Measurements from ENCODE around the gene PEX11G. TPM values are rescaled to one million over a fixed set of nuclear protein-coding genes. Genes with fewer than 3 reads are reported as not detected.
"Not testable (repeated sequence)": the region's sequence is repeated elsewhere in the genome, so short reads cannot be mapped to it uniquely, and the experiment has no call there.

Gene PEX11G
- total RNA-seq, 1 donor from 2014 or later, result 1.4 TPM

GRCh38 chr19:7461841-7462629, 26.8 kb downstream of the PEX11G start:
- Mint-ChIP-seq H3K27me3 (ENCODE audit: insufficient read depth) (no peaks in the 10 kb centered on the region), H3K4me1 (ENCODE audit: low read depth) (no peaks in the 10 kb centered on the region), H3K36me3 (ENCODE audit: low read depth) (peaks cover 19% of the 10 kb centered on the region), H3K9me3 (no peaks in the 10 kb centered on the region), H3K27ac (no peak overlapping the region), H3K4me3 (no peak overlapping the region)
- intact Hi-C loops (cut with micrococcal nuclease), result no loop called here
- no peak for DNase-seq (ENCODE audit: low spot score)

DNA sequence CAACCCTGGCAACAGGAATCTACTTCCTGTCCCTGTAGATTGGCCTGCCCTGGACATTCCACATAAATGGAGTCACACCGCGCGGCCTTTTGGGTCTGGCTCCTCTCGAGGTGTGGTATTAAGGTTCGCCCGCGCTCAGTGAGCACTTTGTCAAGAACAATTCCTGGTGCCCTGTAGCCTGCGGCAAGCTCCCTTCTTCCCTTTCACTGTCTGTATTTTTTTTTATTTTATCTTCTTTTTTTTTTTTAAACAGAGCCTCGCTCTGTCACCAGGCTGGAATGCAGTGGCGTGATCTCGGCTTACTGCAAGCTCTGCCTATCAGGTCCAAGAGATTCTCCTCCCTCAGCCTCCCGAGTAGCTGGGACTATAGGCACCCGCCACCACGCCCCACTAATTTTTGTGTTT, 28.3 kb downstream of the PEX11G start:
- Mint-ChIP-seq H3K4me3 (no peak overlapping the region), H3K9me3 (no peaks in the 10 kb centered on the region), H3K27me3 (ENCODE audit: insufficient read depth) (no peaks in the 10 kb centered on the region), H3K36me3 (ENCODE audit: low read depth) (peaks cover 30% of the 10 kb centered on the region), H3K4me1 (ENCODE audit: low read depth) (no peaks in the 10 kb centered on the region), H3K27ac (no peak overlapping the region)
- intact Hi-C loops (cut with micrococcal nuclease), result no loop called here
- no peak for DNase-seq (ENCODE audit: low spot score)

- peaks cover 38% of the 10 kb centered on the region for H3K36me3 Mint-ChIP-seq (ENCODE audit: low read depth)
These were observed 29.1 kb downstream of the PEX11G start for GRCh38 chr19:7459773-7460172.

GRCh38 chr19:7458675-7459074, 30.2 kb downstream of the PEX11G start:
- peaks cover 16% of the 10 kb centered on the region for H3K9me3 Mint-ChIP-seq
- DNase-seq (ENCODE audit: low spot score), result no peak
- no peak overlapping the region for H3K4me3 Mint-ChIP-seq
- peaks cover 46% of the 10 kb centered on the region for H3K36me3 Mint-ChIP-seq (ENCODE audit: low read depth)
- intact Hi-C loops (cut with micrococcal nuclease), result no loop called here
- no peaks in the 10 kb centered on the region for H3K27me3 Mint-ChIP-seq (ENCODE audit: insufficient read depth)
- H3K27ac Mint-ChIP-seq, result no peak overlapping the region
- H3K4me1 Mint-ChIP-seq (ENCODE audit: low read depth), result no peaks in the 10 kb centered on the region

More at GRCh38 chr19:7459773-7460172, 29.1 kb downstream of the PEX11G start:
- Mint-ChIP-seq H3K27ac (no peak overlapping the region), H3K27me3 (ENCODE audit: insufficient read depth) (no peaks in the 10 kb centered on the region), H3K9me3 (peaks cover 7% of the 10 kb centered on the region), H3K4me3 (no peak overlapping the region), H3K4me1 (ENCODE audit: low read depth) (no peaks in the 10 kb centered on the region)
- intact Hi-C loops (cut with micrococcal nuclease), result no loop called here
- no peak for DNase-seq (ENCODE audit: low spot score)

DNA sequence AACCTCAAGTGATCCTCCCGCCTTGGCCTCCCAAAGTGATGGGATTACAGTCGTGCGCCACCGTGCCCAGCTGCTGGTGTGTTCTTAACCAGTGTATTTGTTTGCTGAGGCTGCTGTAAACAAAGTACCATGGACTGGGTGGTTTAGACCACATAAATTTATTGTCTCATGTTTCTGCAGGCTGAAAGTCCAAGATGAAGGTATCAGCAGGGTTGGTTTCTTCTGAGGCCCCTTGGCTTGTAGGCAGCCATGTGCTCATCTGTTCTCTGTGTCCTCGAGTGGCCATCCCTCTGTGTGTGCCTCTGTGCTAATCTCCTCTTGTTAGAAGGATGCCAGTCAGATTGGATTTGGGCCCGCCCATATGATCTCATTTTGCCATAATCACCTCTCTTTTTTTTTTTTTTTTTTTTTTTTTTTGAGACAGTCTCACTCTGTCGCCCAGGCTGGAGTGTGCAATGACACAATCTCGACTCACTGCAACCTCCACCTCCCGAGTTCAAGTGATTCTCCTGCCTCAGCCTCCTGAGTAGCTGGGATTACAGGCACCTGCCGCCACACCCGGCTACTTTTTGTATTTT, 31.8 kb downstream of the PEX11G start:
- peaks cover 20% of the 10 kb centered on the region for H3K9me3 Mint-ChIP-seq
- no peaks in the 10 kb centered on the region for H3K27me3 Mint-ChIP-seq (ENCODE audit: insufficient read depth)
- no peak overlapping the region for H3K27ac Mint-ChIP-seq
- intact Hi-C loops (cut with micrococcal nuclease), result no loop called here
- no peak overlapping the region for H3K4me3 Mint-ChIP-seq
- no peak for DNase-seq (ENCODE audit: low spot score)
- H3K4me1 Mint-ChIP-seq (ENCODE audit: low read depth), result no peaks in the 10 kb centered on the region
- peaks cover 51% of the 10 kb centered on the region for H3K36me3 Mint-ChIP-seq (ENCODE audit: low read depth)

- H3K27ac Mint-ChIP-seq, result no peak overlapping the region
- no peak overlapping the region for H3K4me3 Mint-ChIP-seq
- intact Hi-C loops (cut with micrococcal nuclease), result no loop called here
- H3K9me3 Mint-ChIP-seq, result peaks cover 23% of the 10 kb centered on the region
- peaks cover 53% of the 10 kb centered on the region for H3K36me3 Mint-ChIP-seq (ENCODE audit: low read depth)
- no peak for DNase-seq (ENCODE audit: low spot score)
- H3K27me3 Mint-ChIP-seq (ENCODE audit: insufficient read depth), result no peaks in the 10 kb centered on the region
- no peaks in the 10 kb centered on the region for H3K4me1 Mint-ChIP-seq (ENCODE audit: low read depth)
These were observed 33.1 kb downstream of the PEX11G start for GRCh38 chr19:7455600-7456296.

GRCh38 chr19:7454998-7455397, 33.8 kb downstream of the PEX11G start:
- intact Hi-C loops (cut with micrococcal nuclease), result no loop called here
- peaks cover 60% of the 10 kb centered on the region for H3K36me3 Mint-ChIP-seq (ENCODE audit: low read depth)
- no peaks in the 10 kb centered on the region for H3K4me1 Mint-ChIP-seq (ENCODE audit: low read depth)
- H3K27me3 Mint-ChIP-seq (ENCODE audit: insufficient read depth), result no peaks in the 10 kb centered on the region
- no peak for DNase-seq (ENCODE audit: low spot score)
- no peak overlapping the region for H3K27ac Mint-ChIP-seq
- no peak overlapping the region for H3K4me3 Mint-ChIP-seq
- H3K9me3 Mint-ChIP-seq, result peaks cover 30% of the 10 kb centered on the region

- Mint-ChIP-seq H3K36me3 (ENCODE audit: low read depth) (peaks cover 57% of the 10 kb centered on the region), H3K4me1 (ENCODE audit: low read depth) (no peaks in the 10 kb centered on the region), H3K4me3 (no peak overlapping the region), H3K27ac (no peak overlapping the region), H3K9me3 (peaks cover 30% of the 10 kb centered on the region), H3K27me3 (ENCODE audit: insufficient read depth) (no peaks in the 10 kb centered on the region)
- DNase-seq (ENCODE audit: low spot score), result no peak
- intact Hi-C loops (cut with micrococcal nuclease), result no loop called here
These were observed 38.3 kb downstream of the PEX11G start for GRCh38 chr19:7450243-7451223.

DNA sequence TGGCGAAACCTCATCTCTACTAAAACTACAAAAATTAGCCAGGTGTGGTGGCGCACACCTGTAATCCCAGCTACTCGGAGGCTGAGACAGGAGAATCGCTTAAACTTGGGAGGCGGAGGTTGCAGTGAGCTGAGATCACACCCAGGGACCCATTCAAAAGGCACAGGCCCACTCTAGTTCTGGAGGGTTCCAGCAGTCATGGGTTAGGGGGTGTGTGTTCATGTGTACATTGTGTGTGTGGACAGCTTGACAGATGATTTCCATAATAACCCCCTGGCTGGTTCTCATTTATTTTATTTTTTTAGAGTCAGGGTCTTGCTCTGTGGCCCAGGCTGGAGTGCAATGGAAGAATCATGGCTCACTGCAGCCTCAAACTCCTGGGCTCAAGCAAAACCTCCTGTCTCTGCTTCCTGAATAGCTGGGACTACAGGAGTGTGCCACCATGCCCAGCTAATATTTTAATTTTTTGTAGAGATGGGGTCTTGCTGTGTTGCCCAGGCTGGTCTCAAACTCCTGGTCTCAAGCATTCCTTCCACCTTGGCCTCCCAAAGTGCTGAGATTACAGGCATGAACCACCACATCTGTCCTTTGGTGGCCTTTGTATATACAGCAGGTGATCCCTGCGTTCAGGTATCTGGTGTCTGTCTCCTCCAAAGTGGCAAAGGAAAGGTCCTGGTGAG, 39.3 kb downstream of the PEX11G start:
- H3K27ac Mint-ChIP-seq; intact Hi-C loops (cut with micrococcal nuclease); H3K27me3 Mint-ChIP-seq (ENCODE audit: insufficient read depth); DNase-seq (ENCODE audit: low spot score); H3K4me1 Mint-ChIP-seq (ENCODE audit: low read depth); H3K4me3 Mint-ChIP-seq: not testable (repeated sequence)
- peaks cover 51% of the 10 kb centered on the region for H3K36me3 Mint-ChIP-seq (ENCODE audit: low read depth)
- peaks cover 20% of the 10 kb centered on the region for H3K9me3 Mint-ChIP-seq

- no peak for DNase-seq (ENCODE audit: low spot score)
- no peak overlapping the region for H3K4me3 Mint-ChIP-seq
- H3K9me3 Mint-ChIP-seq, result peaks cover 9% of the 10 kb centered on the region
- intact Hi-C loops (cut with micrococcal nuclease), result no loop called here
- H3K27ac Mint-ChIP-seq, result no peak overlapping the region
- H3K4me1 Mint-ChIP-seq (ENCODE audit: low read depth), result no peaks in the 10 kb centered on the region
- H3K36me3 Mint-ChIP-seq (ENCODE audit: low read depth), result peaks cover 42% of the 10 kb centered on the region
- no peaks in the 10 kb centered on the region for H3K27me3 Mint-ChIP-seq (ENCODE audit: insufficient read depth)
These were observed 41.2 kb downstream of the PEX11G start for GRCh38 chr19:7447648-7448047.

DNA sequence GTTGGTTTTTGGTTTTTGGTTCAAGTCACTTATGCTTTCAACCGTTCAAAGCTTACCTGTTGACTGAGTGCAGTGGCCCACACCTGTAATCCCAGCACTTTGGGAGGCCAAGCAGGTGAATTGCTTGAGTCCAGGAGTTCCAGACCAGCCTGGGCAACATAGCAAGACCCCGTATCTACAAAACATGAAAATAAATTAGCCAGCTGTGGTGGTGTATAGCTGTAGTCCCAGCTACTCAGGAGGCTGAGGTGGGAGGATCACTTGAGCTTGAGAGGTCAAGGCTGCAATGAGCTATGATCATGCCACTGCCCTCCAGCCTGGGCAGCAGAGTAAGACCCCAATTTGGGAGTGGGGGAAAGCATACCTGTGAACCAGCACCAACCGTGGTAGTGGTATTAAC, 43.7 kb downstream of the PEX11G start:
- Mint-ChIP-seq H3K27ac (no peak overlapping the region), H3K27me3 (ENCODE audit: insufficient read depth) (no peaks in the 10 kb centered on the region), H3K4me3 (no peak overlapping the region), H3K36me3 (ENCODE audit: low read depth) (peaks cover 29% of the 10 kb centered on the region), H3K4me1 (ENCODE audit: low read depth) (no peaks in the 10 kb centered on the region), H3K9me3 (peaks cover under 1% of the 10 kb centered on the region)
- no peak for DNase-seq (ENCODE audit: low spot score)
- intact Hi-C loops (cut with micrococcal nuclease), result no loop called here

- Mint-ChIP-seq H3K27ac (no peak overlapping the region), H3K27me3 (ENCODE audit: insufficient read depth) (no peaks in the 10 kb centered on the region), H3K4me1 (ENCODE audit: low read depth) (no peaks in the 10 kb centered on the region), H3K9me3 (no peaks in the 10 kb centered on the region), H3K4me3 (no peak overlapping the region), H3K36me3 (ENCODE audit: low read depth) (peaks cover 26% of the 10 kb centered on the region)
- no peak for DNase-seq (ENCODE audit: low spot score)
- intact Hi-C loops (cut with micrococcal nuclease), result no loop called here
These were observed 44.8 kb downstream of the PEX11G start for GRCh38 chr19:7444042-7444441.
